Cardiac fibroblast (primary cell): ENCODE measurements around the gene CBX7.
"Not testable (repeated sequence)": the region's sequence is repeated elsewhere in the genome, so short reads cannot be mapped to it uniquely, and the experiment has no call there.

ENCODE experiments used
- DNase-seq, 2 donors: peaks; one replicate each; pipeline versions ENCODE4 v3.0.0 to v3.0.0-alpha.2; 2010; ENCODE audit warnings: low read depth in 2 of 2
- H3K4me3 ChIP-seq, 2 donors: replicated peaks in 1 of 2; 1 replicate in 1 of 2; 2 replicates in 1 of 2; pipeline ENCODE4 v1.5.1; 2011; ENCODE audit warnings: low read depth in 2 of 2, low read length in 2 of 2, mild to moderate bottlenecking in 2 of 2, moderate library complexity in 1 of 2
- CTCF ChIP-seq: IDR thresholded peaks from one replicate; pipeline ENCODE4 v1.5.1; 2011; ENCODE audit warnings: low read depth, mild to moderate bottlenecking, low read length, inconsistent platforms

CBX7 gene

DNA sequence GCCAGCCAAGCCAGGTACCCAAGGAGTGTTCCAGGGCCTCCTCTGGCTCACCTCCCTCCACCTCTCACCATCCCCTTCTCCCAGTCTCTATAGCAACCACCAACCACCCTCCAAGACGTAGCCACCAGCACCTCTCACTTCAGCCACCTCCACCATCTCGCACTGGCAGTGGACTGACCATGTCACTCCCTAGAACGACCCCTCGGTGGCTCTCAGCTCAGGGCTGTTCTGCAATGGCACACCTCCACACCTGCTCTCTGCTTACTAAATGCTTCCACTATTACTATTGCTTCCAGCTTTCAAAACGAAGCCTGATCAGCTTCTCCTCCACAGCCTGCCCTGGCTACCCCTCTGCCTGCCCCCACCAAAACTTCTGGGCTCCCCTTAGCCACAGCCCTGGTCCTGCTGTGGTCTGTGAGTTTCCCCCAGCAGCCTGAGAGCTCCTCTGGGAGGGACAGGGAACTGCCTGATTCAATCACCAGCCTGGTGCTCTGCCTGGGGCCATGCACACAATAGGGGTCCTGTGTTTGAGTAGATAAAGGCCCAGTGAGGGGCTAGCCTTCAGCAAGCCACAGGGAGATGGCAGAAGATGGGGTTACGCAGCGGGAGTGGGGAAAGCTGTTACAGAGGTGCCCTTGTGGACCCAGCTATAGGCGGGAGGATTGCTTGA, 17.5 kb upstream of the CBX7 start:
- DNase-seq: no peak
- no peak overlapping the region for H3K4me3 ChIP-seq
- no peak for TF ChIP-seq CTCF

- TF ChIP-seq CTCF: no peak
- no peak for DNase-seq
- no peak overlapping the region for H3K4me3 ChIP-seq
Measured at GRCh38 chr22:39166547-39166946, 14.1 kb upstream of the CBX7 start.

DNA sequence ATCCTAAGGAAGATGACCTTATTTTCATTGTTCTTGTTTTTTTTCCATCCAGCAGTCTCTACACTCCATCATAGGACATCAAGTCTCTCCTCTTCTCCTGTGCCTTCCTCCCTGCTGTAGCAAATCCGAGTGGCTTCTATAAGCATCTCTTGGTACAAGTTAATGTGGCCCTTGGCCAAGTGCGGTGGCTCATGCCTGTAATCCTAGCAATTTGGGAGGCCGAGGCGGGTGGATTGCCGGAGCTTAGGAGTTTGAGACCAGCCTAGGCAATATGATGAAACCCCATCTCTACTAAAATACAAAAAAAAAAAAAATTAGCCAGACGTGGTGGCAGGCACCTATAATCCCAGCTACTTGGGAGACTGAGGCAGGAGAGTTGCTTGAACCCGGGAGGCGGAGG, 3.6 kb upstream of the CBX7 start:
- not testable (repeated sequence) for DNase-seq, H3K4me3 ChIP-seq

GRCh38 chr22:39155421-39155820, 2.9 kb upstream of the CBX7 start:
- H3K4me3 ChIP-seq: no peak overlapping the region
- no peak for DNase-seq
- TF ChIP-seq CTCF: no peak

- H3K4me3 ChIP-seq: peak overlapping the region; percentile 57 to 58
- DNase-seq: no peak
- TF ChIP-seq CTCF: no peak
Measured at GRCh38 chr22:39153220-39153717, 789 bp upstream of the CBX7 start.

DNA sequence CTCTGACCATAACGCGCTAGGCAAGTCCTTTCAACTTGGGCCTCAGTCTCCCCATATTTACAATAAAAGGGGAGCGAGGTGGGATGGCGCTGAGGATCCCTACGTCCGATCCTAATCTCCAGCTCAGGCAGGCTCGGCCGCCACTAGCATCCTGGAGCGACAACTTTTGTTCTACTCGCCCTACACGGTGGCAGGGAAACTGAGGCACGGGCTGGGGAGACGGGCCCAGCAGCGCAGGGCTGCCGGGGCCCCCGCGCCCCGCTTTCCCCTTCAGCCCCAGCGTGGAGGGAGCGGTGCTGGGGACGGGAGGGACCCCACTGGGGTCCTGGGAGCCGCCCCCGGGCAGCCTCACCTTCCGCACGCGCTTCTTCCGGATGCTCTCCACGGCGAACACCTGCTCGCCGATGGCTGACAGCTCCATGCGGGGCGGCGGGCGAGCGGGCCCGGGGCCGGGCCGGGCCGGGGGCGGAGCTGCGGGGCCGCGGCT, 413 bp downstream of the CBX7 start:
- no peak for TF ChIP-seq CTCF
- DNase-seq: no peak
- peak overlapping the region; percentile 59 to 61 for H3K4me3 ChIP-seq

GRCh38 chr22:39151329-39151975, 1.0 kb downstream of the CBX7 start:
- DNase-seq: no peak
- peak overlapping the region in 1 of 2 donors; percentile 61 for H3K4me3 ChIP-seq
- no peak for TF ChIP-seq CTCF
